ENCODE measurements around the gene SMPDL3A.

SMPDL3A gene

GRCh38 chr6:122778985-122779661, 9.9 kb upstream of the SMPDL3A start:
- DNase-seq, result no peak

GRCh38 chr6:122779667-122780066, 9.4 kb upstream of the SMPDL3A start, which contains the start of gene FABP7:
FABP7 (plus strand) TSS chr6:122779716; CDS start chr6:122779795, 79 bp downstream.
- DNase-seq, result no peak

- DNase-seq, result no peak
These were observed 8.9 kb upstream of the SMPDL3A start for GRCh38 chr6:122780114-122780513.

- DNase-seq, result no peak
These were observed 7.3 kb upstream of the SMPDL3A start for GRCh38 chr6:122781716-122782115.

GRCh38 chr6:122783401-122783800, 5.7 kb upstream of the SMPDL3A start:
- no peak for DNase-seq

GRCh38 chr6:122785891-122786290, 3.2 kb upstream of the SMPDL3A start:
- DNase-seq, result no peak

GRCh38 chr6:122787721-122788120, 1.3 kb upstream of the SMPDL3A start:
- DNase-seq, result no peak

GRCh38 chr6:122788208-122788607, 850 bp upstream of the SMPDL3A start:
- DNase-seq, result no peak

- DNase-seq, result no peak
These were observed 336 bp upstream of the SMPDL3A start for GRCh38 chr6:122788663-122789181.

- no peak for DNase-seq
These were observed 967 bp downstream of the SMPDL3A start for GRCh38 chr6:122790028-122790422.

GRCh38 chr6:122790423-122791309, 1.6 kb downstream of the SMPDL3A start:
- no peak for DNase-seq

GRCh38 chr6:122791310-122791679, 2.2 kb downstream of the SMPDL3A start:
- DNase-seq, result no peak

GRCh38 chr6:122792766-122793165, 3.7 kb downstream of the SMPDL3A start:
- DNase-seq, result no peak

GRCh38 chr6:122797537-122797936, 8.5 kb downstream of the SMPDL3A start:
- DNase-seq, result no peak

- DNase-seq, result no peak
These were observed 9.1 kb downstream of the SMPDL3A start for GRCh38 chr6:122798099-122798641.

- no peak for DNase-seq
These were observed 10.2 kb downstream of the SMPDL3A start for GRCh38 chr6:122799140-122799745.

- DNase-seq, result no peak
These were observed 11.0 kb downstream of the SMPDL3A start for GRCh38 chr6:122799916-122800686.

- DNase-seq, result no peak
These were observed 11.8 kb downstream of the SMPDL3A start for GRCh38 chr6:122800906-122801305.

GRCh38 chr6:122801397-122801796, 12.3 kb downstream of the SMPDL3A start:
- no peak for DNase-seq

- no peak for DNase-seq
These were observed 14.2 kb downstream of the SMPDL3A start for GRCh38 chr6:122803171-122803661.

GRCh38 chr6:122804962-122805485, 16.0 kb downstream of the SMPDL3A start:
- no peak for DNase-seq

- DNase-seq, result no peak
These were observed 17.2 kb downstream of the SMPDL3A start for GRCh38 chr6:122806291-122806690.
